Measurements from ENCODE around the gene CEP350. TPM values are rescaled to one million over a fixed set of nuclear protein-coding genes. Genes with fewer than 3 reads are reported as not detected.

The CEP350 gene
- total RNA-seq, 2 experiments from 2014 or later = 48.6 to 54.2 TPM

- TF ChIP-seq, protein P1, sequence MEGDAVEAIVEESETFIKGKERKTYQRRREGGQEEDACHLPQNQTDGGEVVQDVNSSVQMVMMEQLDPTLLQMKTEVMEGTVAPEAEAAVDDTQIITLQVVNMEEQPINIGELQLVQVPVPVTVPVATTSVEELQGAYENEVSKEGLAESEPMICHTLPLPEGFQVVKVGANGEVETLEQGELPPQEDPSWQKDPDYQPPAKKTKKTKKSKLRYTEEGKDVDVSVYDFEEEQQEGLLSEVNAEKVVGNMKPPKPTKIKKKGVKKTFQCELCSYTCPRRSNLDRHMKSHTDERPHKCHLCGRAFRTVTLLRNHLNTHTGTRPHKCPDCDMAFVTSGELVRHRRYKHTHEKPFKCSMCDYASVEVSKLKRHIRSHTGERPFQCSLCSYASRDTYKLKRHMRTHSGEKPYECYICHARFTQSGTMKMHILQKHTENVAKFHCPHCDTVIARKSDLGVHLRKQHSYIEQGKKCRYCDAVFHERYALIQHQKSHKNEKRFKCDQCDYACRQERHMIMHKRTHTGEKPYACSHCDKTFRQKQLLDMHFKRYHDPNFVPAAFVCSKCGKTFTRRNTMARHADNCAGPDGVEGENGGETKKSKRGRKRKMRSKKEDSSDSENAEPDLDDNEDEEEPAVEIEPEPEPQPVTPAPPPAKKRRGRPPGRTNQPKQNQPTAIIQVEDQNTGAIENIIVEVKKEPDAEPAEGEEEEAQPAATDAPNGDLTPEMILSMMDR (conservative IDR thresholded peaks at IDR 0.05; ENCODE audit: low read length) = no peak
- TF ChIP-seq EZH2phosphoT487 (IDR thresholded peaks at IDR 0.05; ENCODE audit: borderline replicate concordance, low read depth, low read length) = no peak
- H3K4me2 ChIP-seq (ENCODE audit: low read length) = no peak overlapping the region
Measured at GRCh38 chr1:179938752-179939151, 15.9 kb upstream of the CEP350 start.

GRCh38 chr1:179939941-179940340, 14.7 kb upstream of the CEP350 start:
- BruUV-seq (replicated peaks) = no TSS peak

More at GRCh38 chr1:179938752-179939151, 15.9 kb upstream of the CEP350 start:
- Histone ChIP-seq H3K4me3 (ENCODE audit: low read depth, low read length, poor library complexity, severe bottlenecking) (no peak overlapping the region), H2AFZ (ENCODE audit: low read length) (no peak overlapping the region), H3K4me1 (ENCODE audit: insufficient read depth, low read length, poor library complexity, severe bottlenecking) (no peaks in the 10 kb centered on the region), H3K9me3 (ENCODE audit: low read length) (no peaks in the 10 kb centered on the region), H3K9me2 (ENCODE audit: insufficient read depth, low read length) (no peaks in the 10 kb centered on the region), H3K79me2 (ENCODE audit: insufficient read depth, low read depth, low read length) (no peaks in the 10 kb centered on the region), H4K20me1 (ENCODE audit: insufficient read depth, low read length) (no peaks in the 10 kb centered on the region), H3K36me3 (ENCODE audit: insufficient read depth, low read length) (no peaks in the 10 kb centered on the region), H3K27ac (ENCODE audit: low read depth, low read length, poor library complexity, severe bottlenecking) (no peak overlapping the region)
- no TSS peak for BruUV-seq (replicated peaks)
- ChIA-PET CTCF (ENCODE audit: unreplicated experiment) (no interaction called here), POLR2A (interaction anchor here (0.6 to 3.3 kb wide), 5 partner anchors 13 to 622 kb away, joined by 3 to 11 read pairs (median 4); partner anchors contain the start of gene CEP350)
- DNase-seq (ENCODE audit: low spot score) = no peak
- intact Hi-C loops (cut with micrococcal nuclease; ENCODE audit: unreplicated experiment) = no loop called here

GRCh38 chr1:179941454-179941853, 13.2 kb upstream of the CEP350 start:
- H3K79me2 ChIP-seq (ENCODE audit: insufficient read depth, low read depth, low read length) = no peaks in the 10 kb centered on the region
- no peak overlapping the region for H2AFZ ChIP-seq (ENCODE audit: low read length)
- intact Hi-C loops (cut with micrococcal nuclease; ENCODE audit: unreplicated experiment) = no loop called here
- no peaks in the 10 kb centered on the region for H3K9me3 ChIP-seq (ENCODE audit: low read length)
- no peak for TF ChIP-seq EZH2phosphoT487 (IDR thresholded peaks at IDR 0.05; ENCODE audit: borderline replicate concordance, low read depth, low read length)
- TF ChIP-seq, protein P1 (conservative IDR thresholded peaks at IDR 0.05; ENCODE audit: low read length) = no peak
- H3K4me2 ChIP-seq (ENCODE audit: low read length) = no peak overlapping the region
- ChIA-PET POLR2A (interaction anchor here (0.6 to 0.8 kb wide), 3 partner anchors 10 to 621 kb away, joined by 3 to 4 read pairs (median 4); no protein-coding TSS in a partner anchor), CTCF (ENCODE audit: unreplicated experiment) (no interaction called here)
- H3K4me1 ChIP-seq (ENCODE audit: insufficient read depth, low read length, poor library complexity, severe bottlenecking) = no peaks in the 10 kb centered on the region
- H4K20me1 ChIP-seq (ENCODE audit: insufficient read depth, low read length) = no peaks in the 10 kb centered on the region
- H3K4me3 ChIP-seq (ENCODE audit: low read depth, low read length, poor library complexity, severe bottlenecking) = no peak overlapping the region
- no peaks in the 10 kb centered on the region for H3K36me3 ChIP-seq (ENCODE audit: insufficient read depth, low read length)
- BruUV-seq (replicated peaks) = no TSS peak
- no peak overlapping the region for H3K27ac ChIP-seq (ENCODE audit: low read depth, low read length, poor library complexity, severe bottlenecking)
- no peak for DNase-seq (ENCODE audit: low spot score)
- no peaks in the 10 kb centered on the region for H3K9me2 ChIP-seq (ENCODE audit: insufficient read depth, low read length)

More at GRCh38 chr1:179939941-179940340, 14.7 kb upstream of the CEP350 start:
- ChIA-PET POLR2A (interaction anchor here (1.0 to 3.3 kb wide), 2 partner anchors 12 to 15 kb away, joined by 4 to 11 read pairs; partner anchors contain the start of gene CEP350), CTCF (ENCODE audit: unreplicated experiment) (no interaction called here)
- H2AFZ ChIP-seq (ENCODE audit: low read length) = no peak overlapping the region
- no peak overlapping the region for H3K27ac ChIP-seq (ENCODE audit: low read depth, low read length, poor library complexity, severe bottlenecking)
- no peaks in the 10 kb centered on the region for H3K4me1 ChIP-seq (ENCODE audit: insufficient read depth, low read length, poor library complexity, severe bottlenecking)
- intact Hi-C loops (cut with micrococcal nuclease; ENCODE audit: unreplicated experiment) = no loop called here
- no peaks in the 10 kb centered on the region for H4K20me1 ChIP-seq (ENCODE audit: insufficient read depth, low read length)
- H3K9me3 ChIP-seq (ENCODE audit: low read length) = no peaks in the 10 kb centered on the region
- no peaks in the 10 kb centered on the region for H3K36me3 ChIP-seq (ENCODE audit: insufficient read depth, low read length)
- DNase-seq (ENCODE audit: low spot score) = no peak
- no peaks in the 10 kb centered on the region for H3K79me2 ChIP-seq (ENCODE audit: insufficient read depth, low read depth, low read length)
- no peak for TF ChIP-seq EZH2phosphoT487 (IDR thresholded peaks at IDR 0.05; ENCODE audit: borderline replicate concordance, low read depth, low read length)
- TF ChIP-seq, protein P1 (conservative IDR thresholded peaks at IDR 0.05; ENCODE audit: low read length) = no peak
- no peaks in the 10 kb centered on the region for H3K9me2 ChIP-seq (ENCODE audit: insufficient read depth, low read length)
- H3K4me2 ChIP-seq (ENCODE audit: low read length) = no peak overlapping the region
- no peak overlapping the region for H3K4me3 ChIP-seq (ENCODE audit: low read depth, low read length, poor library complexity, severe bottlenecking)
